NCI-H2107 (cell line): ENCODE measurements around the gene INAVA.
"Not testable (repeated sequence)": the region's sequence is repeated elsewhere in the genome, so short reads cannot be mapped to it uniquely, and the experiment has no call there.

ENCODE experiments used
- DNase-seq: peaks from one replicate; lab custom pipeline; 2025; lab: John Stamatoyannopoulos, UW

The INAVA gene

GRCh38 chr1:200963076-200963475, 68.4 kb downstream of the INAVA start:
- DNase-seq, result no peak

GRCh38 chr1:200963888-200964287, 69.2 kb downstream of the INAVA start:
- DNase-seq, result not testable (repeated sequence)
